Dermis microvascular lymphatic vessel endothelial cell (primary cell): ENCODE results near the gene ARNT2. TPM values are rescaled to one million over a fixed set of nuclear protein-coding genes. Genes with fewer than 3 reads are reported as not detected.

ENCODE experiments used
- DNase-seq, 2 donors: peaks; one replicate each; pipeline versions ENCODE4 v3.0.0 to v3.0.0-alpha.2; 2010; ENCODE audit warnings: low read depth in 2 of 2
- total RNA-seq: library from RNA; depleted of rRNA; stranded (reverse); fragments of >200 nt; gene quantifications from 2 replicates; pipeline ENCODE4 v1.2.1, GENCODE V29; 2014

Gene ARNT2
- total RNA-seq, 1 donor from 2014 or later = under 0.01 TPM

DNA sequence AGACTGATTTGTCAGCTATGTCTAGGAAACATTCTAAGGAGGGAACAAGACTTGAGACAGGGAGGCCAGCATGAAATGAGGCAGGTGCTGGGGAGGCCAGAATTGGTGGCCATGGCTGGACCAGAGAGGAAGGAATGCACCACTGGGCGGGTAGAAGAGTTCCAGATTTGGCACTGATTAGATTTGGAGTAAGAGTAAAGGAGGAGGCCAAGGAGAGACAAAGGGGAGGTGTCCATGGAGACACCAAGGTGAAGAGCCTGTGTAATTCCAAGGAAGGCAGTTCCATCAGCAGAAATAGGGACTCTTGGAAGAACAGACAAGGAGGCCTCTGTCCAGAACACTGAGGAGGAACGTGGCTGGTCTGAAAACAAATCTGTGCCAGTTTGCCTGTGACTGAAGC lies 1.8 kb downstream of the ARNT2 start:
- no peak for DNase-seq

DNA sequence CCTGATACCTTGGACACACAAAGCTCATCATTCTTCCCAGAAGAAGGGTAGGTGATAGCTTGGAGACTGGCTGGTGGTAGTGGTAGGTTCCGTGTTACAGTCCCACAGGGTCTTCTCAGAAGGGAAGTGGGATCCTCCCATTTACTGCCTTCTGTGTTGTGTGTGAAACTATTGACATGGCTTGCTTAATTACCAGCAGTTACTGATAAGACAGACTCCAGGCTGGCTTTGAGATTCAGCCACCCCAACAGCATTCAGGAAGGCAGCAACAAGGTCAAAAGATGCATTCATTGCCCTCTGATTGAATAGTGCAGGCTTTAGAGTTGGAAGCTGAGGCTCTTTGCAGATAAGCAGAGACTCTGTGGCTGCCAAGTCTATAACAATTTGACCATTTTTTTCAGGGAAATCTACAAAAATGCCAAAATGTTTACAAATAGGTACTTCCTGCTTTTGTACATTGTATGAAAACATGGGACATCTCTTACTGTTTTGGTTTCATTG lies 7.7 kb downstream of the ARNT2 start:
- DNase-seq = no peak

DNA sequence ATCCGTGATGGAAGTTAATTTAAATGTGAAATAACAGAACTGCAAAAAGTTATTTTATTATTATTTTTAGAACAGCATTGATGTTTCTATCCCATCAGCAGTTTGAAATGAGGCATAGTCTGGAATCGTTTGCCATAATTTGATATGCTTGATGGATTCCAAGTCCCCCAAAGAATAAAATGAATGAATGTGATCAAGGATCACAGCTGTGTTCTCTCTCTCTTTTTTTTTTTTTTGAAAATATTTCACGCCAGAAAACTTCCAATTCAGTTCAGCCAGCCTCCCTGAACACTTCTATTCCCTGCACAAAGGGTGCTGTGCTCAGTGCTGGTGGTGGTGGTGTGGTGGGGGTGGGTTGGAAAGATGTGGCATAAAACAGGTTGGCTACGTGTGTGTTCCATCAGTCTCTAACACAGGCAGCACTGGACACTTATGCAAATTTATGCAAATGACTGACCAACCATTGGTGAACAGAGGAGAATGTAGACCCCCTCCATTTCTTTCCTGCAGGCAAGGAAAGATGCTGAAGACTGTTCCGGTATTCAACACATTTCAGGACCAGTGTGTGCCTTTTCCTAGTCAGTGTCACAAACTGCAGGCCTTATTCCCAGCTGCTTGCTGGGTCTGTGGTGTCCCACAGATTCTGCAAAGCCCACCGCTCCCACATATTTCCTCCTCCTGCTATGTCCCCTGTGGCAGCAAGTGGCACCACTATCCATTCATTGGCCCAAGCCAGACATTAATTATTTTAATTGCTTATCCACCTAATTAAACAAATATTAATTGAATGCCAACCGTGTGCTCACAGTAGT lies 10.6 kb downstream of the ARNT2 start:
- DNase-seq = no peak

DNA sequence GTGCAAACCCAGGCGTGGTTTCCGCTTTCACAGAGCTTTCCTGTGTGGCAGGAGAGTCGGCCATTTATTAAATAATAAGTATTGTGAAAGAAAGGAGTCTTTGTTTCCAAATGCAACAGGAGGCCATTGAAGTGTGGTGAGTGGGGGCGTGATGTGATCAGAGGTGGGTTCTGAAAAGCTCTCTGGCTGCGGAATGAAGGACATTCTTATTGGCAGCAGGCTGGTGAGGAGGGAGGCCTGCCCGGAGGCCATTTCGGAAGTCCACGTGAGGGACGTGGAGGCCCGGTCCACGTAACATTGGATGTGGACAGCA lies 11.1 kb downstream of the ARNT2 start:
- no peak for DNase-seq

DNA sequence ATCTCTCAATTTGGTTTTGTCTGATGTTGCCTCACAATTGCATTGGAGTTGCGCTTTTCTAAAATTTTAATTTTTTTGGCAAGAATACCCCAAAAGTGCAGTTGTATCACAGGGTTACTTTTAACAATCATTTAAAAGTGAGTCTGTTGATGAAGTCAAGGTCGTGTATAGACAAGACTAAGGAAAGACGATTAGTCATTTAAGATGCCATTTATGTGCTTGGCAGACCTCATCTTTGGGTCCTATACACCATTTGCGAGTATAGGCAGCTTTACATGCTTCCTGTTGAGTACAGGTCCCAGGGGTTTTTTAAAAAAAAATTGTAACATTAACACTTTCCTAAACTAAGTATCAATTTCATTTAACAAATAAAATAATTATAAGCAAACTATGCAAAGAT lies 12.5 kb downstream of the ARNT2 start:
- DNase-seq = no peak

DNA sequence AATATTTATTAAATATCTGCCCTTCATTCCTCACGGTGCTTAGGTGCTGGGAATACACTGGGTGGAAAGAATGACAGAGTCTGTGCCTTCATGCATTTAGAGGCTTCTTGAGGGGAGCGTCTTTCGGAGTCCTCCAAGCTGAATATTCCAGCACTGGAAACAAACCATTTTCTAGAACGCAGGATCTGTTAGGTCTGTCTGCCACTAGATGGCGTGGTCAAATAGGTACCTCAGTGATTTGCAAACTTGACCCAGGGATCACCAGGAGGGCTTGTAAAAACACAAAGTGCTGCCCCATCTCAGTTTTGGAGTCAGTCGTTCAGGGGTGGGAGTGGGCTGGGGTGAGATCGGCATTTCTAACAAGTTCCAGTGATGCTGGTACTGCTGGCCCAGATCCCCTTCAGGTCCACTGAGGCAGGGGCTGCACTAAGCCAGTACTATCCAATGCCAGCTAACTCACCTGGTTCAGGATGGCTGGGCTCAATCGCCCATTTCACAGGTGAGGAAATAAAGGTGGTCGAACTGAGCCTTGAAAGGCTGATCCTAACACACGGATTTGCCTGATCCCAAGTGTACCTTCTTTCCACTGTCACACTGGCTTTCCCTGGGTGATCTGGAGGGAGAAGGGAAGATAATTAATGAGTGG lies 14.8 kb downstream of the ARNT2 start:
- DNase-seq = peak; percentile 17 to 52

DNA sequence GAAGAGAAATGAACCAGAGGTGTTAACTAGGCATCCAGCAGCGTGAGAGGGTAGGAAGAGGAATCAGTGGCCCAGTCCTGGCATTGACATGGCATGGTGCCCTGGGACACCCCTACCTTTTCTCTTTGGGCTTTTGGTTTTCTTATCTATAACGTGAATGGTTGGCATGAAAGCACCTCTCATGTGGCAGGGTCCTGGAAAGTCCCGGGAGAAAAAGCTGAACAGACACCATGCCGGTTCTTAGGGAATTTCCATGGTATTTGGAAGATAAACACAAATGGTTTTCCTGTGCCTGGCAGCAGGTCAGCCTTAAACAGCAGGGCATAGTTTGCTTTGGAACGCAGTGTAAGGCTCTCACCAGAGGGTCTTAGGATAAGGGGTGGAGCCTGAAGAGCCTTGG lies 15.4 kb downstream of the ARNT2 start:
- peak; percentile 28 to 36 for DNase-seq

DNA sequence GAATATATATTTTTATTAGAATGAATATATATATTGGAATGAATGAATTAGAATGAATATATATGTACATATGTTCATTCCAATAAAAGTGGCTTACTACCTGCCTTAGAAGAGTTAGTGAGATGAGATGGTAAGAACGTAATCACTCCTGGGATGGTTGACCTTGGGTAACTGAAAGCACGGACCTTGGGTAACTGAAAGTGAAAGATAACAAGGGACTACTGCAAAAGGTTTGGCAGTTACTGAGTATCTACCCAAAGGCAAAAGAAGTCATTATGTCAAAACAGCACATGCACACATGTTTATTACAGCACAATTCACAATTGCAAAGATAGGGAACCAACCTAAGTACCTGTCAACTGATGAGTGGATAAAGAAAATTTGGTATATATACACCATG lies 16.5 kb downstream of the ARNT2 start:
- DNase-seq = no peak

DNA sequence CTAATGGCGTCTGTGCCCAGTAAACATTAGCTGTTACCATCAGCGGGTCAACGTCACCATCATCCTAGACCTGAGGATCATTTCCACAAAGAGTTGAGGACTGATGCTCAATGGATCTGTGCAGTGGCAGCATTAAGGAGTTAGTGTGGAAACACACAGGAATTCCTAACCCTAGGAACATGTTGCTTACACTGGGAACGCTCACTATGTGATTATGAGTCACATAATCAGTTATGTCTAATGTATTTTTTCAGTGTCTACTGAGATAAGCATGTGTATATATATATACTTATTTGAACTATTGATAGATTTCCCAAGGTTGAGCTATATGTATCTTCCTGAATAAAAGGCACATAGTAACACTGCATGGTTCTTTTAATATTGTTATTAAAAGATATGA lies 19.0 kb downstream of the ARNT2 start:
- DNase-seq = no peak

DNA sequence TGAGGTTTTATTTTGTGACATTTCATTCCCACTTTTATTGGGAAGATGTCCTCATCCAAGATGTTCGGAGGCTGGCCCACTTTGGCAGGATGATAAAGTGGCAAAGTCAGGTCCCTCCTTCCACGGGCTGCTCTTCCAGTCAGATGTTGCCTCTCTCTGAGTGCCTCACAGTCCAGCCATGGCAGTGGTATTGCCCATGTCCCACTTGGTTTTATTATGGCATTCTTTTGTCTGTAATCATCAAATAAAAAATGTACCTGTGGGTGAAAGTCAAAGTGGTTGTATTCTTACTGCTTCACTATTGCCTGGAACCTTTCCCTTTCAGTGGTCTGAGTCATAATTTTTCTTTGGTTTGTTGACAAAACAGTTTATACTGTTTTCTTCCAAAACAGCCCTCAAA lies 20.2 kb downstream of the ARNT2 start:
- no peak for DNase-seq

DNA sequence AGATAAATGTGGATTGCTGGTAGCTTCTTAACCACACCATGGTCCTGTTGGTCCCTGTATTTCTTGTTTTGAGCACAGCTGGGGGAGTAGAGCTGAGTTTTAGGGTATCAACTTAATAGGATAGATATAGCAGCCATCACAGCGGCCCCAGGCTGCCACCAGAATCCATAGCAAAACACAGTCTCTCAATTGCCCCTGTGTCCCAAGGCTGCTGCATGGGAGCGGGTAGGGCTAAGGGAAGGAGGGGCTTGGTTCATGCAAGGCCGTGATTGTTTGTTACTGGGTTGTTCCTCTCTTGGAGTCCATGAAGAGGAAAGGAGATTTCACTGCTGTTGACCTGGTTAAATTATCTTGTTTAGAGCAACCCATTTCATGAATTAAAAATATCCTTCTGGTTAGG lies 22.1 kb downstream of the ARNT2 start:
- DNase-seq = no peak

DNA sequence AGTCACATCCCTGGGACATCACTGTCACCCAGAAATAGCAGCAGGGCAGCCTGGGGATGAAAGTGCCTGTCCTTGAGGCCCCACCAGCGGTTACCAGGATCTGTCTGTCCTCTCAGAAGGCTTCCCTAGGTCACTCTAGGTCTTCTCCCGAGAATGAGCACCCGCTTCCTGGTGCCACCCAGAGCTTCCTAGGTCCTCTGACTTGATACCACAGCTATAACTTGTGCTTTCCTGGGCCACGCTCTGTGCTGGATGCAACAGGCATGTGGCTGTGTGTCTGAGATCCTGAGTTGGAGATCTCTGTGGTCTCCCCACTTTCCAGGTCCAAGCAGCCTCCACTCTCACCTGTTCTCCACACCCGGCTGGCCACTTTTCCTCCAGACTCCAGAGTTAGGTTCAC lies 25.8 kb downstream of the ARNT2 start:
- DNase-seq = no peak

DNA sequence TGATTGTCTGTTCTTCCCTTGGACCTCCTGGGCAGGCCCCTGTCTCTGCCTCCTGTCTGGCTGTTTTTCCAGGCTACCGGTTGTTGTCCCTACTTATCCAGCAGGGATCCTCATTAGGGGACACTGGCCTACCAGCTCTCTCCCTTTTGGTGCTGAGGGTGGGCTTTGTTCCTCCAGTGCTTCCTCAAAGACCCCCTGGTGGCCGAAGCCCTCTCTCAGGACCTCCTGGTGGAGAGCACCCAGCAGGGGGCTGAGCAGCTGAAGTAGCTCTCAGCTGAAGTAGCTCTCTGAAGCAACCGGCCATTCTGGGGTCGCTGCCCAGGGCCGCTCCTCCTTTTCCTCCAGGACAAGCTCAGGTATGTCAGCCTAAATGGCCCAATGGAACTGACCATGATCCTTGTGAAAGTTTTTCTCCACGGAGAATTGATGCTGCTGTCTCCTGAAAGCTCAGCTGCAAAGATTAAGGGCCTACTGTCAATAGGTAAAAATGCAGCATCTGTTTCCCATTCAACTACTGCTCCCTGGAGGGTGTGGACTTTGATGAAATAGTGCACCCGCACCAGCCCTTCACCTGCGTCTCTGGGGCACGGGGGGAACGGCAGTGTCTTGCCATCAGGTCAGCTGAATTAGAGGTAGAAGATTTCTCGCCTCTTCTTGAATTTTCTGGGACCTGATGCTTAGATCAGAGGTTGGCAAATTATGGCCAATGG lies 27.6 kb downstream of the ARNT2 start:
- DNase-seq = no peak

DNA sequence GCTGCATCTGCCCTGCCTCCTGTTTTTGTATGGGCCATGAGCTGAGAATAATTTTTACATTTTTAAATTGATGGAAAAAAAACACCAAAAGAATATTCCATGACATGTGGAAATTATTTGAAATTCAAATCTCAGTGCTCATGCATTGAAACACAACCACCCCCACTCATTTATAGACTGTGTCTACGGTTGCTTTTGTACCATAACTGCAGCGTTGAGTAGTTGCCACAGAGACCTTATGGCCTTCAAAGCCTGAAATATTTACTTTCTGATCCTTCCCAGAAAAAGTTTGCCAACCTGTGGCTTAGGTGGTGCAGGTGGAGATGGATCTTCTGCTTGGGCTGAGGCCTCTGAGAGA lies 28.1 kb downstream of the ARNT2 start:
- DNase-seq = no peak

DNA sequence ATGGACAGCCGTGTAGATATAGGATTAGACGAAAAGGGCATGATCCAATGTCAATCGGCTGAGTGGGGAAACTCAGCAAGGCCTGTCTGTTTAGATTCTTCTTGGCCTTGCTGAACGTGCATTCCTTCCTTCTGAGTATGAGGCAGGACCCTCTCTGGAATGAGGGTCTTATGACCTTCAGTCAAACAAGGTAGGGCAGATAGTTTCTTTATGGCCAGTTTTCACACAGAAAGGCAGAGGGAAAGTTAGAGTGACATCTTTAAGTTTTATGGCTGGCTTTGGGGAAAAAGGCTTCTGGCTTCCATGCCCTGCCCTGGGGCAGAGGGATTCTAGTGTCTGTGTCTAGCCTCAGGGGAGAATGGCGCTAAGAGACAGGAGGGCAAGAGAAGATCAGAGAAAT lies 29.7 kb downstream of the ARNT2 start:
- no peak for DNase-seq

DNA sequence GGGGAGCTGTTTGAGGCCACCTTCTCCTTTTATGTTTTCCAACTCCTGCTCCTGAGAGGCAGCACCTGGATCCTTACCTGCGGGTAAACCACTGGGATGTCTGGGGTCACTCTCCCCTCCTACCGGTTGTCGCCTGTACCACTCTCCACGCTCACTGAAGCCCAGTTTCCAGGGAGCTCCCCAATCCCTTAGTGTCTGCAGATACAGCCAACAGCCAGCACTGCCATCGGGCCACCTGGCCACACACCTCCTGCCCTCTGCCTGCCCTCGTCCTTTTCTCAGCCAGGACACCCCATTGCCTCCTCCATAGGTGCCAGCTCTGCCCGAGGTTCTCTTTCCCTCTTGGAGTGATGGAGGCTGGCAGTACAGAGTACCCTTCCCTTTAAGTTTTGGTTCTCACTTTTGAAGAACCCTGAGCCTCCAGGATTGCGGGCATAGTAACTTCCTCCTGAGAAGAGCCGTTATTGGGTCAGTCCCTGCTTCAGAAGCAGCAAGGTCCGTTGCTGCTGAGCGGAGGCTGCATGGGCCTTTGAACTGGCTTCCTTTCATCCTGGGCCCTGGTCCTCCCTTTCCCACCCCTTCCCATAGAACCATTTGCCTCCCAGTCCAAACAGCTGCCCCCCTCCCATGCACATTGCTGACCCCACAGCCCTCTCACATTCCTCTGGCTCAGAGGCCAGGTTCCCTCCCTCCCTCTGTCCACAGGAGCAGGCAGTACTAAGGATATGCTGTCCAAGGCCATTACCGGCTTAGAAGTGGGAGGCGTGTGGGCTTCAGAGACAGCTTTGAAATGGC lies 30.9 kb downstream of the ARNT2 start:
- DNase-seq = no peak

DNA sequence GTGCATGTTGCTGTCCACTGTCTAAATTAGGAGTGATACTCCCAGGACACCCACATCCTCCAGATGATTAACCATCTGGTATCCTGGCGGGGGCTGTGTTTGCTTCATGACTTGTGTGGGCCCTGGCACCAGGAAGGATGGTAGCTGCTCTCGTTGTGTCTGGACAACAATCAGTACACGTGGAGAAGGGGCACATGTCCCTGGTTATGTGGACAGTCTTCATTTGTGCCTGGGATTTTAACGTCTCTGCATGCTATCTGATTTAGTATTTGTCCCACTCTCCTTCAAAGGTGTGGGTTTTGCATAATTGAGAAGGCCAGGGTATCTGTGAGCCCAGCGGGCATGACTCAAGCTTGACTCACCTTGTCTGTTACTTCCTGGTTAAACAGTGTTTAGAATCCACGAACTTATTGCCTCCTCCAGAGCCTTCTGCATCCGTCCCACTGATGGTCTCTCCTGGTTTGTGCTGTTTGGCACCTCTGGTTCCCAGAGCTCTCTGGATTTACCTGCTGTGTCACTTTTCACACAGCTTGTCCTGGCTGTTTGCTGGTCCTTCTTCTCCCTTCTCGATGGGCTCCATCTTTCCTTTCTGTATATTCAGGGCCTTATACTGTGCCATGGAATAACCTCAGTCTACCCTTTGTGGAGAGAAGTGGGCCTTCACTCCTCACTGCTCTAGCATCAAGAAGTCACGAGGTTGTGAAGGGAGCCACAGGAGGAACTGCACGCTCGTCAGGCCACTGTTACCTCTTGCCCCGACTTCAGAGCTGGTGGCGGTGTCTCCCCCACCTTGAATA lies 32.5 kb downstream of the ARNT2 start:
- DNase-seq = peak in 1 of 2 donors; percentile 4

DNA sequence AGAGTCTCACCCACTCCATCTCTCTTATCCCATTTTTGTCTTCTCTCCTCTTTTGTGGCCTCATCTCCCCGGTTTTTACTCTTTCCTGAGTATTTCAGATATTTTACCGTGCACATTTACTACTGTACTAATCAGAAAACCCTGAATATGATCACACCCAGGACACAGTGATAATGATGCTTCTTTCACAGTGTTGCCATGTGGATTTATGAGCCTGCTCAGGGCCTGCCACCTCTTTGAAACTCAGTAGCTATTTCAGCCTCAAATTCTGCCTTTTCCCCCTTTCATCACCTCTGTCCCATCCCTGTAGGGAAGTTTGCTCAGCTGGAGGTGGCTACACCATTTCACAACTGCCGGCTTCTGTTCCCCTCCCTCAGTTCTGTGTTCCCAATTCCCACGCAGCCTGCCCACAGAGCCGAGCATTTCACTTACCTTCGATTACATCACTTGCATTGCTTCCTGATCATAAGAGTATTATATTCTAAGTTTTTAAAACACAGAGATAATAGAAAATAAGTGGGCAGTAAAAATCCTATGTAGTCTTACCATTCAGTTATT lies 33.2 kb downstream of the ARNT2 start:
- DNase-seq = no peak

DNA sequence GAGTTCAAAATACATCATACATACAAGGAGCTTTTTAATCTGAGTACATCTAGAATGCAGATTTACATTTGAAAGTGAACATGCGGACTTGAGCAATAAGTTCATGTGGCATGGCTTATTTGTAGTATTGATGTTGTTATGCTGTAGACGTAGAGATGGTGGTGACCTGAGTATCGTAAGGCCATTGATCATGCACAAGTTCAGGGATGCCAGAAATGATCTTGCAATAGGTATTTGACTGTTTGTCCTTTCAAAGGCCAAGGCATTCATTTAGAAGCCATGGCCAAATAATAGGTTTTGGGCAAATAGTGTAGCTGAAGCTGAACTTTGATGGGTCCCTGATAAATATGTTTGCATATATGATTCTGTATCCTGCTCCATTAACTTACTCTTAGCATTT lies 35.0 kb downstream of the ARNT2 start:
- no peak for DNase-seq

DNA sequence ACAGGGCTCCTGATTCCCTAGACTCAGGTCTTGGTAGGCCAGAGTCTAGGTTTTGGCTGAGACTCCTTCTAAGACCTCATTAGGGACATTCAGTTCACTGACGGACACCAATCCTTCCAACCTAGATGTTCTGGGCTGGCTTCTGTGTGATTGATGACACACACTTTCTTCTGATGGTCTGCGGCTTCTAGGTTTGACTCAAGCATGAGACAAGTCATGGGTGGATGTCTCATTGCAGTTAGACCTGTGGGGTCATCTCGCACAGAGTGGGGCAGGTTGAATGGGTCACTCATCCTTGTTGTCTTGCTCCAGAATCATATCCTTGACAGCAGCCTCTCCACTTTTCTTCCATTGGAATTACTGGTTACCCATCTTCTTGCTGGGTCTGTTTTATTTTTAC lies 35.8 kb downstream of the ARNT2 start:
- no peak for DNase-seq

DNA sequence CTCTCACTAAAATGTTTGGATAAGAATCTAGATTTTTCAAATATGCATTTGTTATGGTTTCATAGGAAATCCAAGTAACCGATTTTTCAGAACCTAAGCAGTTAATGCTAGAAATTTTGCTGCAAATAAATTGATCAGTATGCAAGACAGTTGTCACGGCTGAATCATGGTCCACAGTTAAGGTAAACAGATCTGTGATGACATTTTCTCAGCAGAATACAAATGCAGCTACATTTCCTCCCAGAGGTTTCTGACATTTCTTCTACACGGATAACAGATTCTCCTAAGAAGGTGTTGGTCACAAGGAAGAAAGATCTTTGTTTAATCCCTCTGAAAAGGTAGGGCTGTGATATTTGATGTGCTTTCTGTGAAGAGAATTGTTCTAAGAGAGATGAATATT lies 36.9 kb downstream of the ARNT2 start:
- DNase-seq = no peak
